HG03378 (cell line): ENCODE results near the gene OR2AP1.
A peak's percentile ranks its signal among the peaks of the same experiment; 100 is the strongest.
"Not testable (repeated sequence)": the region's sequence is repeated elsewhere in the genome, so short reads cannot be mapped to it uniquely, and the experiment has no call there.

Experiments used
- ATAC-seq: cut with Tn5 transposase; IDR thresholded peaks from one replicate; pipeline ENCODE4 v1.9.1; 2021; ENCODE audit warnings: mild to moderate bottlenecking, moderate library complexity; ENCODE audit not compliant: unreplicated experiment

OR2AP1 gene

GRCh38 chr12:55572168-55572567 is at the start of gene OR2AP1:
Gene OR2AP1, plus strand, starts transcription at chr12:55572468. Its CDS starts 1,947 bp downstream, at chr12:55574415.
- no peak for ATAC-seq

GRCh38 chr12:55548235-55548634 is 24.0 kb upstream of the OR2AP1 start:
- not testable (repeated sequence) for ATAC-seq

- ATAC-seq: no peak
Measured at GRCh38 chr12:55548756-55549155, 23.5 kb upstream of the OR2AP1 start.

- no peak for ATAC-seq
Measured at GRCh38 chr12:55549302-55549701, 23.0 kb upstream of the OR2AP1 start, which contains the start of gene OR6C4. Gene OR6C4, plus strand, starts transcription at chr12:55549602. Its CDS starts 1,625 bp downstream, at chr12:55551227.

GRCh38 chr12:55554296-55554695 is 18.0 kb upstream of the OR2AP1 start:
- ATAC-seq: no peak

GRCh38 chr12:55570060-55570459 is 2.2 kb upstream of the OR2AP1 start:
- not testable (repeated sequence) for ATAC-seq

- ATAC-seq: not testable (repeated sequence)
Measured at GRCh38 chr12:55570689-55571088, 1.6 kb upstream of the OR2AP1 start.

GRCh38 chr12:55582066-55582465 is 9.8 kb downstream of the OR2AP1 start:
- no peak for ATAC-seq

GRCh38 chr12:55585817-55586216 is 13.5 kb downstream of the OR2AP1 start:
- no peak for ATAC-seq

- not testable (repeated sequence) for ATAC-seq
Measured at GRCh38 chr12:55590152-55590551, 17.9 kb downstream of the OR2AP1 start.

- ATAC-seq: no peak
Measured at GRCh38 chr12:55607821-55608594, 35.7 kb downstream of the OR2AP1 start.

GRCh38 chr12:55610598-55610997 is 38.3 kb downstream of the OR2AP1 start:
- ATAC-seq: no peak

GRCh38 chr12:55612646-55613045 is 40.4 kb downstream of the OR2AP1 start:
- no peak for ATAC-seq

GRCh38 chr12:55614764-55615163 is 42.5 kb downstream of the OR2AP1 start:
- ATAC-seq: no peak

GRCh38 chr12:55619354-55620138 is 47.3 kb downstream of the OR2AP1 start:
- ATAC-seq: peak; percentile 86

GRCh38 chr12:55624056-55624455 is 51.8 kb downstream of the OR2AP1 start:
- peak; percentile 70 for ATAC-seq
